Right lung (tissue), 5 donors: ENCODE data around the gene ROBO2. TPM values are rescaled to one million over a fixed set of nuclear protein-coding genes. Genes with fewer than 3 reads are reported as not detected.
A peak's percentile ranks its signal among the peaks of the same experiment; 100 is the strongest.

Source experiments
- DNase-seq, 2 donors: peaks; one replicate each; pipeline ENCODE4 v3.0.0-alpha.2; 2013
- polyA plus RNA-seq, 5 donors: library from polyadenylated mRNA; unstranded; fragments of 120-200 nt; gene quantifications; one replicate each; pipeline versions ENCODE4 v1.2.1 to v1.2.3, GENCODE V29; 2013; ENCODE audit warnings: inconsistent platforms in 1 of 5, low replicate concordance in 1 of 5; ENCODE audit not compliant: insufficient read length in 5 of 5, insufficient read depth in 1 of 5

ROBO2 gene
- polyA plus RNA-seq, 5 donors = 31.9 to 66.1 (median 59.9) TPM

- DNase-seq = peak; percentile 21 to 49
These were observed 215.3 kb downstream of the ROBO2 start for GRCh38 chr3:77254967-77255831.

GRCh38 chr3:77256584-77257503, 216.9 kb downstream of the ROBO2 start:
- no peak for DNase-seq

GRCh38 chr3:77259694-77260093, 219.8 kb downstream of the ROBO2 start:
- no peak for DNase-seq

GRCh38 chr3:77262361-77262760, 222.5 kb downstream of the ROBO2 start:
- DNase-seq = no peak

GRCh38 chr3:77267589-77267988, 227.7 kb downstream of the ROBO2 start:
- no peak for DNase-seq

GRCh38 chr3:77271306-77271705, 231.4 kb downstream of the ROBO2 start:
- DNase-seq = no peak

GRCh38 chr3:77271711-77272110, 231.8 kb downstream of the ROBO2 start:
- DNase-seq = no peak

- DNase-seq = no peak
These were observed 239.4 kb downstream of the ROBO2 start for GRCh38 chr3:77279276-77279675.

GRCh38 chr3:77281721-77282120, 241.8 kb downstream of the ROBO2 start:
- no peak for DNase-seq

- DNase-seq = no peak
These were observed 243.2 kb downstream of the ROBO2 start for GRCh38 chr3:77283108-77283507.

- no peak for DNase-seq
These were observed 248.4 kb downstream of the ROBO2 start for GRCh38 chr3:77288348-77288747.

- no peak for DNase-seq
These were observed 256.6 kb downstream of the ROBO2 start for GRCh38 chr3:77296527-77296926.

GRCh38 chr3:77298417-77298816, 258.5 kb downstream of the ROBO2 start:
- DNase-seq = no peak

GRCh38 chr3:77303955-77304699, 264.2 kb downstream of the ROBO2 start:
- DNase-seq = no peak

GRCh38 chr3:77304700-77305021, 264.8 kb downstream of the ROBO2 start:
- no peak for DNase-seq

- no peak for DNase-seq
These were observed 269.6 kb downstream of the ROBO2 start for GRCh38 chr3:77309460-77309859.

GRCh38 chr3:77313843-77314242, 273.9 kb downstream of the ROBO2 start:
- DNase-seq = no peak

GRCh38 chr3:77319711-77320110, 279.8 kb downstream of the ROBO2 start:
- no peak for DNase-seq

GRCh38 chr3:77320514-77320913, 280.6 kb downstream of the ROBO2 start:
- no peak for DNase-seq

GRCh38 chr3:77321646-77322045, 281.7 kb downstream of the ROBO2 start:
- no peak for DNase-seq

- DNase-seq = no peak
These were observed 283.7 kb downstream of the ROBO2 start for GRCh38 chr3:77323626-77324025.

GRCh38 chr3:77324105-77324504, 284.2 kb downstream of the ROBO2 start:
- no peak for DNase-seq
